ENCODE data around the gene CDH23.

CDH23 gene

GRCh38 chr10:71811351-71811750, 414.6 kb downstream of the CDH23 start:
- Mint-ChIP-seq H3K4me1 (ENCODE audit: low read depth) (peaks cover 47% of the 10 kb centered on the region), H3K9me3 (no peaks in the 10 kb centered on the region), H3K27me3 (no peaks in the 10 kb centered on the region), H3K27ac (peak overlapping the region; percentile 18), H3K4me3 (no peak overlapping the region), H3K36me3 (ENCODE audit: low read depth) (peaks cover 78% of the 10 kb centered on the region)
- intact Hi-C loops (cut with micrococcal nuclease) = loop anchor here (5.0 to 10.0 kb wide), 2 partner anchors 39 to 497 kb away; partner anchors contain the start of genes SLC29A3 and VSIR

GRCh38 chr10:71812016-71812912, 415.5 kb downstream of the CDH23 start:
- H3K27ac Mint-ChIP-seq = no peak overlapping the region
- H3K36me3 Mint-ChIP-seq (ENCODE audit: low read depth) = peaks cover 85% of the 10 kb centered on the region
- H3K9me3 Mint-ChIP-seq = no peaks in the 10 kb centered on the region
- peaks cover 47% of the 10 kb centered on the region for H3K4me1 Mint-ChIP-seq (ENCODE audit: low read depth)
- H3K27me3 Mint-ChIP-seq = no peaks in the 10 kb centered on the region
- H3K4me3 Mint-ChIP-seq = no peak overlapping the region
- intact Hi-C loops (cut with micrococcal nuclease) = loop anchor here (5.0 to 10.0 kb wide), 2 partner anchors 40 to 497 kb away; partner anchors contain the start of genes SLC29A3 and VSIR

- H3K27ac Mint-ChIP-seq = no peak overlapping the region
- no peak overlapping the region for H3K4me3 Mint-ChIP-seq
- peaks cover 85% of the 10 kb centered on the region for H3K36me3 Mint-ChIP-seq (ENCODE audit: low read depth)
- no peaks in the 10 kb centered on the region for H3K9me3 Mint-ChIP-seq
- H3K4me1 Mint-ChIP-seq (ENCODE audit: low read depth) = peaks cover 48% of the 10 kb centered on the region
- H3K27me3 Mint-ChIP-seq = no peaks in the 10 kb centered on the region
- intact Hi-C loops (cut with micrococcal nuclease) = loop anchor here (5.0 to 10.0 kb wide), 2 partner anchors 41 to 498 kb away; partner anchors contain the start of genes SLC29A3 and VSIR
Measured at GRCh38 chr10:71812913-71813590, 416.3 kb downstream of the CDH23 start.

- H3K9me3 Mint-ChIP-seq = no peaks in the 10 kb centered on the region
- H3K27ac Mint-ChIP-seq = peak overlapping the region; percentile 5
- intact Hi-C loops (cut with micrococcal nuclease) = loop anchor here (5.0 to 10.0 kb wide), 2 partner anchors 43 to 500 kb away; partner anchors contain the start of genes SLC29A3 and VSIR
- no peaks in the 10 kb centered on the region for H3K27me3 Mint-ChIP-seq
- H3K4me3 Mint-ChIP-seq = no peak overlapping the region
- peaks cover 58% of the 10 kb centered on the region for H3K4me1 Mint-ChIP-seq (ENCODE audit: low read depth)
- H3K36me3 Mint-ChIP-seq (ENCODE audit: low read depth) = peaks cover 89% of the 10 kb centered on the region
Measured at GRCh38 chr10:71814922-71815411, 418.2 kb downstream of the CDH23 start.

- Mint-ChIP-seq H3K27ac (peak overlapping the region; percentile 5), H3K4me3 (no peak overlapping the region), H3K9me3 (no peaks in the 10 kb centered on the region), H3K27me3 (no peaks in the 10 kb centered on the region), H3K4me1 (ENCODE audit: low read depth) (peaks cover 65% of the 10 kb centered on the region), H3K36me3 (ENCODE audit: low read depth) (peaks cover 89% of the 10 kb centered on the region)
- intact Hi-C loops (cut with micrococcal nuclease) = loop anchor here (10.0 kb wide), 1 partner anchor 501 kb away; the partner anchor contains the start of gene SLC29A3
Measured at GRCh38 chr10:71815515-71816130, 418.9 kb downstream of the CDH23 start.

- H3K27ac Mint-ChIP-seq = no peak overlapping the region
- H3K4me1 Mint-ChIP-seq (ENCODE audit: low read depth) = peaks cover 73% of the 10 kb centered on the region
- H3K4me3 Mint-ChIP-seq = no peak overlapping the region
- H3K9me3 Mint-ChIP-seq = no peaks in the 10 kb centered on the region
- no peaks in the 10 kb centered on the region for H3K27me3 Mint-ChIP-seq
- intact Hi-C loops (cut with micrococcal nuclease) = loop anchor here (10.0 kb wide), 1 partner anchor 502 kb away; the partner anchor contains the start of gene SLC29A3
- H3K36me3 Mint-ChIP-seq (ENCODE audit: low read depth) = peaks cover 89% of the 10 kb centered on the region
Measured at GRCh38 chr10:71816421-71816851, 419.7 kb downstream of the CDH23 start.

- Mint-ChIP-seq H3K27ac (peak overlapping the region; percentile 79), H3K36me3 (ENCODE audit: low read depth) (peaks cover 90% of the 10 kb centered on the region), H3K9me3 (no peaks in the 10 kb centered on the region), H3K4me3 (no peak overlapping the region), H3K27me3 (no peaks in the 10 kb centered on the region), H3K4me1 (ENCODE audit: low read depth) (peaks cover 79% of the 10 kb centered on the region)
- intact Hi-C loops (cut with micrococcal nuclease) = loop anchor here (10.0 kb wide), 1 partner anchor 502 kb away; the partner anchor contains the start of gene SLC29A3
Measured at GRCh38 chr10:71816936-71817618, 420.4 kb downstream of the CDH23 start.

- H3K36me3 Mint-ChIP-seq (ENCODE audit: low read depth) = peaks cover 100% of the 10 kb centered on the region
- H3K4me1 Mint-ChIP-seq (ENCODE audit: low read depth) = peaks cover 88% of the 10 kb centered on the region
- H3K27ac Mint-ChIP-seq = peak overlapping the region; percentile 79
- intact Hi-C loops (cut with micrococcal nuclease) = loop anchor here (10.0 kb wide), 1 partner anchor 503 kb away; the partner anchor contains the start of gene SLC29A3
- H3K4me3 Mint-ChIP-seq = peak overlapping the region; percentile 24
- no peaks in the 10 kb centered on the region for H3K27me3 Mint-ChIP-seq
- H3K9me3 Mint-ChIP-seq = no peaks in the 10 kb centered on the region
Measured at GRCh38 chr10:71817831-71818655, 421.3 kb downstream of the CDH23 start.

- H3K9me3 Mint-ChIP-seq = no peaks in the 10 kb centered on the region
- peak overlapping the region; percentile 79 for H3K27ac Mint-ChIP-seq
- H3K27me3 Mint-ChIP-seq = no peaks in the 10 kb centered on the region
- intact Hi-C loops (cut with micrococcal nuclease) = loop anchor here (10.0 kb wide), 1 partner anchor 504 kb away; the partner anchor contains the start of gene SLC29A3
- peaks cover 100% of the 10 kb centered on the region for H3K36me3 Mint-ChIP-seq (ENCODE audit: low read depth)
- peaks cover 95% of the 10 kb centered on the region for H3K4me1 Mint-ChIP-seq (ENCODE audit: low read depth)
- peak overlapping the region; percentile 23 for H3K4me3 Mint-ChIP-seq
Measured at GRCh38 chr10:71818674-71819260, 422.0 kb downstream of the CDH23 start.

GRCh38 chr10:71819441-71819861, 422.7 kb downstream of the CDH23 start:
- H3K27ac Mint-ChIP-seq = peak overlapping the region; percentile 79
- H3K4me1 Mint-ChIP-seq (ENCODE audit: low read depth) = peaks cover 99% of the 10 kb centered on the region
- no peaks in the 10 kb centered on the region for H3K9me3 Mint-ChIP-seq
- no peak overlapping the region for H3K4me3 Mint-ChIP-seq
- H3K27me3 Mint-ChIP-seq = no peaks in the 10 kb centered on the region
- intact Hi-C loops (cut with micrococcal nuclease) = loop anchor here (10.0 kb wide), 1 partner anchor 505 kb away; the partner anchor contains the start of gene SLC29A3
- peaks cover 100% of the 10 kb centered on the region for H3K36me3 Mint-ChIP-seq (ENCODE audit: low read depth)

GRCh38 chr10:71819985-71820384, 423.3 kb downstream of the CDH23 start:
- Mint-ChIP-seq H3K27ac (peak overlapping the region; percentile 79), H3K9me3 (no peaks in the 10 kb centered on the region), H3K4me3 (no peak overlapping the region), H3K27me3 (no peaks in the 10 kb centered on the region), H3K4me1 (ENCODE audit: low read depth) (peaks cover 97% of the 10 kb centered on the region), H3K36me3 (ENCODE audit: low read depth) (peaks cover 100% of the 10 kb centered on the region)
- intact Hi-C loops (cut with micrococcal nuclease) = loop anchor here (10.0 kb wide), 1 partner anchor 505 kb away; the partner anchor contains the start of gene SLC29A3

- Mint-ChIP-seq H3K27me3 (no peaks in the 10 kb centered on the region), H3K9me3 (no peaks in the 10 kb centered on the region), H3K36me3 (ENCODE audit: low read depth) (peaks cover 100% of the 10 kb centered on the region), H3K27ac (no peak overlapping the region), H3K4me3 (no peak overlapping the region), H3K4me1 (ENCODE audit: low read depth) (peaks cover 97% of the 10 kb centered on the region)
- intact Hi-C loops (cut with micrococcal nuclease) = no loop called here
Measured at GRCh38 chr10:71820966-71821365, 424.2 kb downstream of the CDH23 start.

Measured in dendritic cell treated with granulocyte-macrophage colony-stimulating factor and Interleukin-4, amounts not matched to agents 40 ng/mL and 50 ng/mL, for 4 days (primary cell).